Activated CD8-positive, alpha-beta memory T cell treated with anti-CD3 and anti-CD28 coated beads, Interleukin-2, amount 50 U/mL, for 1 hour (primary cell): Measurements from ENCODE around the gene FBXW10.
"Not testable (repeated sequence)": the region's sequence is repeated elsewhere in the genome, so short reads cannot be mapped to it uniquely, and the experiment has no call there.

Experiments used
- DNase-seq: peaks from one replicate; pipeline ENCODE4 v3.0.0-alpha.2; 2020; ENCODE audit errors: extremely low read depth

The FBXW10 gene

GRCh38 chr17:18743699-18744421 lies at the start of gene FBXW10:
Gene FBXW10 (plus strand): TSS chr17:18744054. CDS start chr17:18744245, 191 bp downstream.
- DNase-seq: not testable (repeated sequence)

- DNase-seq: not testable (repeated sequence)
Observed at GRCh38 chr17:18695143-18695542, 48.7 kb upstream of the FBXW10 start.

GRCh38 chr17:18698473-18699103 lies 45.3 kb upstream of the FBXW10 start:
- not testable (repeated sequence) for DNase-seq

DNA sequence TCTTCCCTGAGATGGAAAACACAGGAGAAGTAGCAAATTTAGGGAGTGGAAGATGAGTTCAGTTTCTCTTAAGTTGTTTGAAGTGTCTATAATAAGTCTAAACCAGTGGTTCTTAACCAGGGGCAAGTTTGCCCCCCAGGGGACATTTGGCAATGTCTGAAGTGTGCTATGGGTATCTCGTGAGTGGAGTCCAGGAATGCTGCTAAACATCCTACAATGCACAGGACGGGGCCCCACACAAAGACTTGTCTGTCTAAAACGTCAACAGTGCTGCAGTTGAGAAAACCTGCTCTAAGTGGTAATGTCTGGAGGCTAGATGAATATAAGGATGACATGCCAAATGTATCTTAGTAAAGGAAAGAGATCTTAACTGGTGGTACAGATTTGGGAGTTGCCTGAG lies 37.9 kb upstream of the FBXW10 start:
- not testable (repeated sequence) for DNase-seq

GRCh38 chr17:18708215-18708614 lies 35.6 kb upstream of the FBXW10 start:
- not testable (repeated sequence) for DNase-seq

GRCh38 chr17:18712354-18712999 lies 31.4 kb upstream of the FBXW10 start:
- not testable (repeated sequence) for DNase-seq

- DNase-seq: not testable (repeated sequence)
Observed at GRCh38 chr17:18718643-18719427, 25.0 kb upstream of the FBXW10 start.

DNA sequence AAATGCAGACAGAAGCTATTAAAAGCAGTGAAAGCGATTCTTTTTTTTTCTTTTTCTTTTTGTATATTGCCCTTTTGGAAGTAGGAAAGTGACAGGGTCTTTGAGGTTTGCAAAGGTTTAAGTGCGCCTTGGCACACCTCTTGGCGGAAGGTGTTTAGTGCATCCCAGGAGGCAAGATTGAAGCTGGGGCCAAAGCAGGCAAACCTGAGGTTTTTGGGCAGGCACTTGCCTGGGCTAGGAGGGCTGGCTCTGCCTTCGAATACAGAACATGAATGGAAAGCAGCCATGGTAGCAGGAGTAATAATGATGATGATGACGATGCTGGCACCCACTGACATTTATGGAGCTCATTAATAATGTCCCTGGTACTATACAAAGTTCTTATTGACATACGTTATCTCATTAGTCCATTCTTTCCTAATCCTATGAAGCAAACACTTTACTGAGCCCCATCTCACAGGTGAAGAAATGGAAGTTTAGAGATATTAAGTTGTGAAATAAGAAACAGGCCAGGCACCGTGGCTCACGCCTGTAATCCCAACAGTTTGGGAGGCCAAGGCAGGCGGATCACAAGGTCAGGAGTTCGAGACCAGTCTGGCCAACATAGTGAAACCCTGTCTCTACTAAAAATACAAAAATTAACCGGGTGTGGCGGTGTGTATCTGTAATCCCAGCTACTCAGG lies 24.3 kb upstream of the FBXW10 start:
- not testable (repeated sequence) for DNase-seq

DNA sequence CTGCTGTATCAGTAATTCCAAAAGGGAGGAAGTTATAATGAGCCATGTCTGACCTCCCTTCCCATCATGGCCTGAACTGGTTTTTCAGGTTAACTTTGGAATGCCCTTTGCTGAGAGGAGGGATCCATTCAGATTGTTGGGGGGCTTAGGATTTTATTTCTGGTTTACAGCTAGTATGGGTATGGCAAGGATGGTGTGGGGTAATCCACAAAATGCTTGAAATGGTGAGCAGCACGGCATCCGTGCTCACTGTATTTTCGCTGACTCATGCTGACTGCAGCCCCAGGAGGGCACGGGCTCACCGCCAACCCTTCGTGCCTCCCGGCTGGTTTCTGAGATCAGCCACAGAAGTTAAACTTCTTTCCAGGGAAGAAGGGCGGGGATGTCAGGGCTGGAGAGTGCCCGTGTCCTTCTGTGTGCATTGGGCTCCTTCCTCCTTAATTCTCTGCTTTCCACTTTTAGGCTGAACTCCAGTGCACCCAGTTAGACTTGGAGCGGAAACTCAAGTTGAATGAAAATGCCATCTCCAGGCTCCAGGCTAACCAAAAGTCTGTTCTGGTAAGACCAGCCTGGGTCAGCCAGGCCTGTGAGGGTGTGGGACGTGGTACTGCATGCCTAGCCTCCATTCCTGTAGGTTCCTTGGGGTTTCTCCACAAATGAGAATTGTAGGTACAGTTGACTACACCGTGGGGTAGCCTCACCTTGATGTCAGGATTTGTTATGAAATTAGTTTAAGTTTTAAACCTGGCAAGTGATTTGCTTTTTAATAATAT lies 21.9 kb upstream of the FBXW10 start:
- DNase-seq: not testable (repeated sequence)

DNA sequence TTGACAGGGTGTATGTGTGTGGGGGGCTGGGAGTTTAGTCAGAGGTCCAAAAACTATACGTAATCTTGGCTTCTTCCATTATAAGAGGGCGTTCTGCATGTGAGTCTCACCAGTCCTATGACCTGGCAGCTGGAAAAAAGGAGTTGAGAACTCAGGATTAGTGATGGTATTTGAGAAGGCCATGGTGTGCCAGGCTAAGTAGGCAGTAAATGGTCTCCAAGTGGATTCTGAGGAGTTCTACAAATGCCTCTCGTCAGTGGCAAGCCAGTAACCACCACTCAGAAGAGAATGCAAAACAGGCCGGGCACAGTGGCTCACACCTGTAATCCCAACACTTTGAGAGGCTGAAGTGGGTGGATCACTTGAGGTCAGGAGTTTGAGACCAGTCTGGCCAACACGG lies 21.2 kb upstream of the FBXW10 start:
- DNase-seq: not testable (repeated sequence)

DNA sequence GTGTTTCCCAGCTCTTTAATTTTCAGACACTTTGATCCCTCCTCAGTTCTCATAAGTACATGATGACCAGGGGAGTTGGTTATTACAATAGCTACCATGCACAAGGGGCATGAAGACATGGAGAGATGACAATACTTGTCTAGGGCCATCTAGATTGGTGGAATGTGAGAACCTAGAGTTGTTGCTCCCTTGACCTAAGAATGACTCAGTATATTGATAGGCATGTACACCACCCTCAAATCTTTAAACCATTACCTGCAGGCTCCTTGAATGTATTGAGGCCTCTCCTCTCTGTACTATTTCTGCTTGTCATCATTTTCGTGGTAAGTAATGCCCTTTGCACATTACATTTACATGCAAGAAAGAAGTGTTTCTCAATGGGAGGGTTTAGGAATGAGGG lies 20.3 kb upstream of the FBXW10 start:
- not testable (repeated sequence) for DNase-seq

GRCh38 chr17:18732438-18732837 lies 11.4 kb upstream of the FBXW10 start:
- DNase-seq: not testable (repeated sequence)

GRCh38 chr17:18733350-18733749 lies 10.5 kb upstream of the FBXW10 start:
- DNase-seq: not testable (repeated sequence)

DNA sequence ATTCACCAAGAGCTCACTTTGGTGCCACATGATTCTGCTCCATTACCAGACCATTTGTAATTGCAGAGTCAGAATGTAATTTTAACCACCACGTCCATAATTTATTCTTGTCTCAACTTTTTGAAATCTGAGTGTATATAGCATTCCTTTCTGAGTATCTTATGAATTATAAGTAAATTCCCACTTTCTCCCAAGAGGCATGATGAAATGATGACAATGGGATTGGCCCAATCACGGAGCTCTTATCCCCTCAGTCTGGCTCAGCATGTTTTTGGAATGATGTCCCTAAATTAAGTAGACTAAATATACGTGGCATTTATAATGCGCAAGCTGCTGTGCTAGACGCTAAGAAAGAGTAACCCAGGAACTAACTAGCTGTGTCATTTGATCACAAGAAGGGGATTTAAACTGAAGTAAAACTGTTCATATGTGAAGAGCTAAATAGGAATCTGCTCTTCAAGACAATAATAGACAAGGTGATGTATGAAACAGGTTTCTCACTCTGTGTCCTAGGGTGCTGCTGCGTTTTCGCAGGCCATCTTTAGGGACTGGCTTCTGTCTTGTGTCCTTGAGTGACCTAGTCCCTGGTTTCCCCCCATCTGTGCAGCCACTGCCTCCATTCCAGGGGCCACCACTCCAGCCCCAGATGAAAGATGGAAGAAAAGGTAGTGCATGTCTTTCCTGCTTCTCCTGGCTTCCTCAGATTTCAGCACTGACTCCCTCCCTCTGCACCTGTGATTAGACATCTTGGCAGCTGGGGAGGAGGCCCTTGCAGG lies 4.0 kb upstream of the FBXW10 start:
- not testable (repeated sequence) for DNase-seq

- DNase-seq: not testable (repeated sequence)
Observed at GRCh38 chr17:18741228-18741627, 2.6 kb upstream of the FBXW10 start.

GRCh38 chr17:18744726-18745125 lies 872 bp downstream of the FBXW10 start:
- not testable (repeated sequence) for DNase-seq

DNA sequence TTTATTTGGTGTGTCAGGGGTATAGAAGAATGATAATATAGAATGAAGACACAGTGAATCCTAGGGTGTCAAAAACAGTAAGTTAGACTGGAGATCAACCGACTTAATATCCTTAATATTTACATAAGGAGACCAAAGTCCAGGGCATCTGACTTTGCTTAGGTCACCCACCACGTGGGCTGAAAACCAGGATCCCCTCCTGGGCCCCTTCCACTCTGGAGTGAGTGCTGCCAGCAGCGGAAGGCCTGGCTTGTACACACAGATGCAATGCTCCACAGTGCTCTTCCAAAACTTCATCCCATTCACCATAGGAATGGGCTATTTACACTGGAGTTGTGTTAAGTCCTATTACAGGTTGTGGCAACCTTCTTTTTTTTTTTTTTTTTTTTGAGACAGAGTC lies 2.7 kb downstream of the FBXW10 start:
- DNase-seq: not testable (repeated sequence)

DNA sequence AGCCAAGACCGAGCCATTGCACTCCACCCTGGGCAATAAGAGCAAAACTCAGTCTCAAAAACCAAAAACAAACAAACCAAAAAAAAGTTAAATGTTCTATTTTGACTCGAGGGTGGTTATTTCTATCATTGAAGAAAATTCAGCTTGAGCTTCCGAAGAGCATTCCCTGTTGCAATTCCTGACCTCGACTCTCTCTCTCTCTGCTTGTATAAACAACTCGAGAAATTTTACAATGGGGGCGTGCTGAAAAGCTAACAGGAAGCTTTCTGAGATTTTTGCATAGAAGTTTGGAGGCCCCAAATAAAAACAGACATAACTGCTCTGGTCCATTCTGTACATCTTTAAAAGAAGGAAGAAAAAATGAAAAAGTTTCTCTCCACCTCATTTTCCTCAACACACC lies 3.6 kb downstream of the FBXW10 start:
- DNase-seq: not testable (repeated sequence)

DNA sequence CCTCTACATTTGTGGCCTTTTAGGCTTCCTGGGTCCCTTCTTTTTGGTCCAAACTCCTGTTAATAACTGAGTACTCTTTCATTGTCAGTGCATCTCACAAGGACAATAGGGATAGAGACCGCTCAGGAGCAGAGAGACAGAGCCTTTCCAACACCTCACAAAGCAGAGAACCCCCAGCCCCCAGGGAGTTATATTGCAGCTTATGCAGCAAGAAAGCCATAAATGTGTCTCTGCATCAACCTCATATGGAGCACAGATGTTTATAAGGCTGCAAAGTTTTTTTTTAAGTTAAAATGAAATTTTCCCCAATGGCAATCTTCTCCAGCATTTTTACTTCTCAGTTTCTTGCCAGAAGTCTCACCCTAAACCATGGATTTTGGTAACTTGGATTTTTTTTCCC lies 6.4 kb downstream of the FBXW10 start:
- DNase-seq: not testable (repeated sequence)
